ENCODE data around the gene CORO1C. TPM values are rescaled to one million over a fixed set of nuclear protein-coding genes. Genes with fewer than 3 reads are reported as not detected.

CORO1C gene
- total RNA-seq, 6 experiments from 2014 or later: 36.6 to 100 (median 57.5) TPM

DNA sequence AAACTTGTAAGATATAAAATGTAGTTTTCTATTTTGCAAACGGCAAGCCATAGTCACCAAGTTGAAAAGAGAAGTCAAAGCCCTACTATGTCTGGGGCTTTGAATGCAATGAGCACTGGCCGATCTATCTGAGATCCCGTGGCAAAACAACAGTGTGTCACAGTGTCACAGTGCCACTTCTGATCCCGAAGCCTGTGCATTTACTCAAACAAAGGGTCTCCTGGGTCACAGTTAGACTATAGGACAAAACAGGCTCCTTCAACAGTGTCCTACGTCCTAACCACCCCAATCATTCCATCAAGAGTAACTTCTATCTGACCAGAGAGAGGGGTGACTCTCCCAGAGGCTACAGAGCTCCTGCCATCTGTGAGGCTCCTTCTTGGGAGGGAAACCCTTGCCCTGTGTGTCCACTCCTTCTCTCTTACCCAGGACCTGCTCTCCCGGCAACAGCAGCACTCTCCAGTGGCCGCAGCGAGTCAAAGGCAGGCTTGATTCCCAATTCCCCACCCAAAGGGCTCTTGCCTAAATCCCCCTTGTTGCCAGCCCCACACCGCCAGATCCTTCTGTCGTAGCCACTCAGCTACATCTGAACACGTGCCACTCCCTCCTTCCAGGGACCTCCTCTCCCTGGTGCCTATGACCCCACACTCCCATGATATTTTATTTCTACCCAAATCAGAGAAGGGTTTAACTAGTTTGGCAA, 83.6 kb downstream of the CORO1C start:
- DNase-seq (no peak), ATAC-seq (no peak)
- TF ChIP-seq, protein P1, sequence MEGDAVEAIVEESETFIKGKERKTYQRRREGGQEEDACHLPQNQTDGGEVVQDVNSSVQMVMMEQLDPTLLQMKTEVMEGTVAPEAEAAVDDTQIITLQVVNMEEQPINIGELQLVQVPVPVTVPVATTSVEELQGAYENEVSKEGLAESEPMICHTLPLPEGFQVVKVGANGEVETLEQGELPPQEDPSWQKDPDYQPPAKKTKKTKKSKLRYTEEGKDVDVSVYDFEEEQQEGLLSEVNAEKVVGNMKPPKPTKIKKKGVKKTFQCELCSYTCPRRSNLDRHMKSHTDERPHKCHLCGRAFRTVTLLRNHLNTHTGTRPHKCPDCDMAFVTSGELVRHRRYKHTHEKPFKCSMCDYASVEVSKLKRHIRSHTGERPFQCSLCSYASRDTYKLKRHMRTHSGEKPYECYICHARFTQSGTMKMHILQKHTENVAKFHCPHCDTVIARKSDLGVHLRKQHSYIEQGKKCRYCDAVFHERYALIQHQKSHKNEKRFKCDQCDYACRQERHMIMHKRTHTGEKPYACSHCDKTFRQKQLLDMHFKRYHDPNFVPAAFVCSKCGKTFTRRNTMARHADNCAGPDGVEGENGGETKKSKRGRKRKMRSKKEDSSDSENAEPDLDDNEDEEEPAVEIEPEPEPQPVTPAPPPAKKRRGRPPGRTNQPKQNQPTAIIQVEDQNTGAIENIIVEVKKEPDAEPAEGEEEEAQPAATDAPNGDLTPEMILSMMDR (IDR thresholded peaks at IDR 0.05): no peak
- no peak for TF ChIP-seq POLR2A (IDR thresholded peaks at IDR 0.05)
- Histone ChIP-seq H3K27me3 (no peaks in the 10 kb centered on the region), H3K4me3 (no peak overlapping the region), H3K36me3 (peaks cover 0 to 26% (median 10%) of the 10 kb centered on the region in 4 donors), H3K4me1 (peaks cover 0 to 18% (median 2%) of the 10 kb centered on the region in 4 donors), H3K27ac (no peak overlapping the region), H3K9me3 (no peaks in the 10 kb centered on the region)
- intact Hi-C loops (cut with DNase I): no loop called here
- 88% methylated on average over 5 of the region's 11 CpGs for WGBS (ENCODE audit: insufficient coverage, low coverage, low lambda C conversion rate, missing lambda C conversion rate)

GRCh38 chr12:108646600-108647579, 84.4 kb downstream of the CORO1C start:
- DNase-seq (no peak), ATAC-seq (no peak)
- Histone ChIP-seq H3K4me3 (no peak overlapping the region), H3K4me1 (peaks cover 0 to 15% (median 2%) of the 10 kb centered on the region in 4 donors), H3K27me3 (no peaks in the 10 kb centered on the region), H3K36me3 (peaks cover 0 to 26% (median 10%) of the 10 kb centered on the region in 4 donors), H3K27ac (no peak overlapping the region), H3K9me3 (no peaks in the 10 kb centered on the region)
- TF ChIP-seq, protein P1 (IDR thresholded peaks at IDR 0.05): no peak
- TF ChIP-seq POLR2A (IDR thresholded peaks at IDR 0.05): no peak
- 64% methylated on average over 10 of the region's 10 CpGs for WGBS (ENCODE audit: insufficient coverage, low coverage, low lambda C conversion rate, missing lambda C conversion rate)
- intact Hi-C loops (cut with DNase I): no loop called here

GRCh38 chr12:108645686-108646599, 85.4 kb downstream of the CORO1C start:
- WGBS (ENCODE audit: insufficient coverage, low coverage, low lambda C conversion rate, missing lambda C conversion rate): 84% methylated on average over 11 of the region's 15 CpGs
- no peak for DNase-seq
- no peak for ATAC-seq
- TF ChIP-seq, protein P1 (IDR thresholded peaks at IDR 0.05): no peak
- Histone ChIP-seq H3K4me3 (no peak overlapping the region), H3K4me1 (peaks cover 0 to 15% (median 2%) of the 10 kb centered on the region in 4 donors), H3K27ac (no peak overlapping the region), H3K9me3 (no peaks in the 10 kb centered on the region), H3K36me3 (peaks cover 0 to 18% (median 5%) of the 10 kb centered on the region in 4 donors), H3K27me3 (no peaks in the 10 kb centered on the region)
- intact Hi-C loops (cut with DNase I): no loop called here

DNA sequence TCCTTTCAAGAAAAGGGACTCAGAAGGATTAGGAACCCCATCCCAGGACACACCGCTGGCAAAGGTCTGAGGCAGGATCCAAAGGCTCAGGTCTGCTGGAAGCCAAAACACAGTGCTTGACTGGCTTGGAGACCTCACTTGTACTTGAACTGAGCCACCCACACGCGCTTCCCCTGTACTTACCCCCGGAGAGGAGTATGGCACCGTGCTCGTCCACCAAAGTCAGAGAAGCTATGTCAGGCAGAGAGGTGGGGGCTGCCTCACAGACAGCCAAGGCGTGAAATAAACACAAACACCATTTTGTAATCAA, 86.6 kb downstream of the CORO1C start:
- Histone ChIP-seq H3K4me1 (peaks cover 0 to 15% (median 2%) of the 10 kb centered on the region in 4 donors), H3K9me3 (no peaks in the 10 kb centered on the region), H3K27ac (peak overlapping the region in 1 of 3 donors; percentile 9), H3K36me3 (peaks cover 0 to 18% (median 5%) of the 10 kb centered on the region in 4 donors), H3K4me3 (no peak overlapping the region), H3K27me3 (no peaks in the 10 kb centered on the region)
- WGBS (ENCODE audit: insufficient coverage, low coverage, low lambda C conversion rate, missing lambda C conversion rate): 90% methylated on average over 6 of the region's 7 CpGs
- DNase-seq: no peak
- TF ChIP-seq, protein P1 (IDR thresholded peaks at IDR 0.05): no peak
- TF ChIP-seq POLR2A (IDR thresholded peaks at IDR 0.05): no peak
- intact Hi-C loops (cut with DNase I): no loop called here
- ATAC-seq: no peak

Measured in right lobe of liver (tissue), 6 donors.